HG03565 (cell line): ENCODE results near the gene TNFRSF1B.

Source experiments
- ATAC-seq: cut with Tn5 transposase; IDR thresholded peaks from one replicate; pipeline ENCODE4 v1.9.1; 2021; ENCODE audit warnings: mild to moderate bottlenecking, moderate library complexity; ENCODE audit not compliant: unreplicated experiment

TNFRSF1B gene

GRCh38 chr1:12141163-12141850 is 25.5 kb upstream of the TNFRSF1B start:
- no peak for ATAC-seq

GRCh38 chr1:12142141-12142823 is 24.5 kb upstream of the TNFRSF1B start:
- ATAC-seq: no peak

- no peak for ATAC-seq
Measured at GRCh38 chr1:12142891-12143630, 23.7 kb upstream of the TNFRSF1B start.

GRCh38 chr1:12143631-12144155 is 23.1 kb upstream of the TNFRSF1B start:
- ATAC-seq: no peak

GRCh38 chr1:12144236-12144635 is 22.6 kb upstream of the TNFRSF1B start:
- no peak for ATAC-seq

GRCh38 chr1:12144969-12145368 is 21.8 kb upstream of the TNFRSF1B start:
- no peak for ATAC-seq

- no peak for ATAC-seq
Measured at GRCh38 chr1:12145616-12146342, 21.0 kb upstream of the TNFRSF1B start.

- ATAC-seq: no peak
Measured at GRCh38 chr1:12146343-12147112, 20.3 kb upstream of the TNFRSF1B start.

- ATAC-seq: no peak
Measured at GRCh38 chr1:12147201-12147701, 19.5 kb upstream of the TNFRSF1B start.

- ATAC-seq: no peak
Measured at GRCh38 chr1:12148160-12148957, 18.4 kb upstream of the TNFRSF1B start.

GRCh38 chr1:12148958-12149790 is 17.6 kb upstream of the TNFRSF1B start:
- ATAC-seq: no peak

- no peak for ATAC-seq
Measured at GRCh38 chr1:12149791-12150175, 17.0 kb upstream of the TNFRSF1B start.

GRCh38 chr1:12150456-12151200 is 16.2 kb upstream of the TNFRSF1B start:
- ATAC-seq: no peak

GRCh38 chr1:12151465-12151864 is 15.3 kb upstream of the TNFRSF1B start:
- no peak for ATAC-seq

GRCh38 chr1:12152113-12152891 is 14.5 kb upstream of the TNFRSF1B start:
- peak; percentile 65 for ATAC-seq

GRCh38 chr1:12153181-12153785 is 13.5 kb upstream of the TNFRSF1B start:
- no peak for ATAC-seq
